Choroid plexus epithelial cell (primary cell): ENCODE measurements around the gene XRCC4.
A peak's percentile ranks its signal among the peaks of the same experiment; 100 is the strongest.

Source experiments
- DNase-seq: peaks from one replicate; pipeline ENCODE4 v3.0.0-alpha.2; 2010; ENCODE audit warnings: low read depth
- H3K4me3 ChIP-seq: 2 replicates; pipeline ENCODE4 v1.5.1; 2011; ENCODE audit warnings: low read depth, mild to moderate bottlenecking, control low read depth, low read length, moderate library complexity
- CTCF ChIP-seq: conservative IDR thresholded peaks from 2 replicates; pipeline ENCODE4 v1.5.1; 2011; ENCODE audit warnings: low read depth, mild to moderate bottlenecking, control low read depth, inconsistent platforms, low read length, moderate library complexity

XRCC4 gene

DNA sequence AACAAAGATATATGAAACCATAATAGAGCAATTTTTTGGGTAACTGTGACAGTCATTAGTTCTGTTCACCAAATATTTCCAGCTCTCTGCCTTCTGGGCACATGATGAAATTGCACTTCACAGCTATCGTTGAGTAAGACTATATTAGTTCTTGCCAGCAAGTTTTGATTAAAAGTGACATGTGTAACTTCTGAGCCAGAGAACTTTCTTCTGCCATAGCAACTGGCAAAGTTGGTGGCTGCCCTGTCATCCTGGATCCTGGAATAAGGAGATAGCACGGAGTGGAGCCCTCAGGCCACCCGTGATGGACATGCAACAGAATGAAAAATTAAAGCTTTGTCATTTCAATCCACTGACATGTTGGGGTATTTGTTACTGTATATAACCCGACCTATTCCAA, 199.8 kb downstream of the XRCC4 start:
- H3K4me3 ChIP-seq = no peak overlapping the region
- DNase-seq = no peak
- no peak for TF ChIP-seq CTCF

DNA sequence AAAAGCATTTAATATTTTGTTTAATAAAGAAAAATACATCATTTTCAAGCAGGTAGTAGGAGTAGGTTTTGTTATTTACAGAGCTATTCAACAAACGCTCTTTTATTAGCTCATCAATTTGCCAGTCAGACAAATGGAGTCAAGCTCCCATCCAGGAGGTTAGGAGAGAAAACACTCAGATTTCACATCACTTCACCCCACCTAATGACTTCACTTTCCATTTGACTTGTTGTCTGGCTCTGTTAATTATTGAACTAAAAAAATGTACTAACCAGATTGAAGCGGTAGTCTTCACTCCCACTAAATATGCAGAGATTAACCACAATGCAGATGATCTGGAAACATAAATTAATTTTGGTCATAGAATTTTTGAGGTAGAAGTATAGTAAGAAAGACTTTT, 200.6 kb downstream of the XRCC4 start:
- H3K4me3 ChIP-seq = no peak overlapping the region
- no peak for TF ChIP-seq CTCF
- no peak for DNase-seq

DNA sequence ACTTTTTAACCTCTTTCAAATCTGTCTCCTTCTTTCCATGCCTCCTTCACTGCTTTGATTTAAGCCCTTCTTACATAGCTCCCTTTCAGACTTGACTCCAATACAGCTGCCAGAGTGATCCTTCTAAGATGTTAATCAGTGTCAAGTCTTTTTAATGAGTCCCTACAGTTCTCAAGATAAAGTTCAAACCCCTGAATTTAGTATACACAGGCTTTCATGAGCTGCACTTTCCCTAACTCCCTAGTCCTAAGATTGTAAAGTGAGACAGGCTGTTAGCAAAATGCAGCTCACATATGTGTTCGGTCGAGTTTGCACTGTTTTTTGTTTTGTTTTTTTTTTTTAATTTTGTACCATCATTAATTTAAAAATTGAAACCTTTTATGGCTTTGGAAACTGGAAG, 203.8 kb downstream of the XRCC4 start:
- TF ChIP-seq CTCF = no peak

DNA sequence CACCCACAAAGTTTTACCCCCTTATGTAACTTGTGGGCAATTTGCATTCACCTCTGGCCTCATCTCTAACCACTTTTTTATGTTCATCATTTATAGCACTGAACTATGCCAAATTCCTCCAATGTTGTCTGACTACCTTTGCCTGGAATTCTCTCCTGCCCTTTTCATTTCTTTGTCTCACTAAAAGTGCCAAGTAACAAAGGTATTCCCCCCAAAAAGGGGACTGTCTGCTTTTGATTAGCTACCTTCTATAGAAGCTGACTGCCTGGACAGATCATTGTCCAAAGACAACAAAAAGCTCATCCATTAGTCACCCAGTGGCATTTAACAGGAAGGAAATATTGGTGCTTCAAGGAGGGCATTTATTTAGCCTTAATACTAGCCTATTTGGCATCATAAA, 204.3 kb downstream of the XRCC4 start:
- H3K4me3 ChIP-seq = no peak overlapping the region
- TF ChIP-seq CTCF = no peak
- peak; percentile 28 for DNase-seq

More for the DNA sequence above, 203.8 kb downstream of the XRCC4 start:
- H3K4me3 ChIP-seq = no peak overlapping the region
- DNase-seq = no peak

DNA sequence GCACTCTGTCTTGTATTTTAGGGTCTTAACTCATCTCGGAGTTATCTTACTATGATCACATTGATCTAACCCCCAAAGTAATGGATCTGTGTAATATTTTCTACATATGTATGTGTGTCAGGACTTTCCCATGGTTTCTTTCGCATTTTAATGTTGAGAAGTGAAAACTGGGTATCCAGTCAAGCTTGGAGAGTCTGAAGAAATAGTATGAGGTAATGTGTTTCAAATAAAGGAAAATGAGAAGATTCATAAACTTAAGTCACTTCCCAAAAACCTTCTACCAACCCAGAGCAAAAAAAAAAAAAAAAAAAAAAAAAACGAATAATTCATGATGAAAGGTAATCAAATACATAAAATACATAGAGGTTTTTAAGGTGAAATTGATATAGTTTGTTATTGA, 206.4 kb downstream of the XRCC4 start:
- no peak overlapping the region for H3K4me3 ChIP-seq
- TF ChIP-seq CTCF = no peak
- no peak for DNase-seq

GRCh38 chr5:83285661-83286398, 208.5 kb downstream of the XRCC4 start:
- no peak for TF ChIP-seq CTCF
- DNase-seq = no peak
- no peak overlapping the region for H3K4me3 ChIP-seq

- TF ChIP-seq CTCF = no peak
- H3K4me3 ChIP-seq = no peak overlapping the region
- DNase-seq = no peak
These were observed 216.9 kb downstream of the XRCC4 start for GRCh38 chr5:83294246-83294645.
